SK-N-SH (cell line): Measurements from ENCODE around the gene SPATA20. TPM values are rescaled to one million over a fixed set of nuclear protein-coding genes. Genes with fewer than 3 reads are reported as not detected.

Experiments
- CTCF ChIA-PET: fragments of 300-600, 350-600 bp; formaldehyde crosslinking; extraction: SDS; loops from one replicate; lab custom pipeline; 2021; lab: Yijun Ruan, JAX
- POLR2A ChIA-PET: fragments of 350-600 bp; sonication (Branson Sonifier 250); formaldehyde crosslinking; extraction: SDS; loops from one replicate; lab custom pipeline; 2020; ENCODE audit warnings: antibody characterized with exemption, inconsistent platforms; lab: Yijun Ruan, JAX
- DNase-seq: peaks from one replicate; pipeline ENCODE4 v3.0.0; 2012
- H2AFZ ChIP-seq: fragments of 200-600 bp; sonication (generic); 2 replicates; pipeline ENCODE4 v1.8.1; 2016; ENCODE audit warnings: antibody characterized with exemption, mild to moderate bottlenecking, low read depth
- H3F3A ChIP-seq: fragments of 200-600 bp; sonication (generic); replicated peaks from 2 replicates; pipeline ENCODE3; 2016; ENCODE audit warnings: antibody characterized with exemption, mild to moderate bottlenecking; ENCODE audit not compliant: insufficient read depth
- H3K27ac ChIP-seq, 2 experiments: fragments of 200-500 bp in 1 of 2; fragments of 200-600 bp in 1 of 2; sonication (Bioruptor generic) in 1 of 2; sonication (generic), shearing (Covaris generic) in 1 of 2; 2 replicates each; pipeline versions ENCODE4 v1.5.1 to v1.6.1; 2014 to 2016; ENCODE audit warnings: low read depth in 2 of 2, inconsistent platforms in 1 of 2, low read length in 1 of 2, mild to moderate bottlenecking in 1 of 2, mixed read lengths in 1 of 2
- H3K27me3 ChIP-seq: fragments of 200-600 bp; sonication (generic), shearing (Covaris generic); 2 replicates; pipeline ENCODE4 v1.6.1; 2016; ENCODE audit warnings: mixed run types; ENCODE audit not compliant: insufficient read depth
- H3K36me3 ChIP-seq, 2 experiments: fragments of 200-500 bp in 1 of 2; fragments of 200-600 bp in 1 of 2; sonication (Bioruptor generic) in 1 of 2; sonication (generic) in 1 of 2; replicated peaks in 1 of 2; 2 replicates each; pipeline versions ENCODE3 to v1.5.1; 2014 to 2016; ENCODE audit warnings: low read length in 1 of 2, mild to moderate bottlenecking in 1 of 2; ENCODE audit not compliant: insufficient read depth in 2 of 2, control insufficient read depth in 1 of 2
- H3K4me1 ChIP-seq, 2 experiments: fragments of 200-500 bp in 1 of 2; fragments of 200-600 bp in 1 of 2; sonication (Bioruptor generic) in 1 of 2; sonication (generic), shearing (Covaris generic) in 1 of 2; 2 replicates each; pipeline versions ENCODE4 v1.5.1 to v1.6.1; 2014 to 2016; ENCODE audit warnings: low read depth in 1 of 2, low read length in 1 of 2, mixed run types in 1 of 2; ENCODE audit not compliant: insufficient read depth in 2 of 2, control insufficient read depth in 1 of 2
- H3K4me2 ChIP-seq: fragments of 200-600 bp; sonication (generic), shearing (Covaris generic); 2 replicates; pipeline ENCODE4 v1.6.1; 2017; ENCODE audit warnings: mixed run types
- H3K4me3 ChIP-seq, 2 experiments: fragments of 200-500 bp in 1 of 2; fragments of 200-600 bp in 1 of 2; sonication (Bioruptor generic) in 1 of 2; sonication (generic), shearing (Covaris generic) in 1 of 2; 2 replicates each; pipeline versions ENCODE4 v1.5.1 to v1.8.1; 2014 to 2016; ENCODE audit warnings: low read depth in 2 of 2, inconsistent platforms in 1 of 2, low read length in 1 of 2, mild to moderate bottlenecking in 1 of 2, mixed read lengths in 1 of 2, moderate library complexity in 1 of 2
- H3K79me2 ChIP-seq: fragments of 200-600 bp; sonication (generic); 2 replicates; pipeline ENCODE4 v1.8.1; 2017; ENCODE audit warnings: mild to moderate bottlenecking; ENCODE audit not compliant: insufficient read depth
- H3K9ac ChIP-seq: fragments of 200-600 bp; sonication (generic); 2 replicates; pipeline ENCODE4 v1.6.1; 2017; ENCODE audit warnings: mixed run types
- H3K9me2 ChIP-seq: fragments of 200-600 bp; sonication (generic); 2 replicates; pipeline ENCODE4 v1.6.1; 2017; ENCODE audit warnings: mixed run types
- H3K9me3 ChIP-seq: fragments of 200-600 bp; sonication (generic); 2 replicates; pipeline ENCODE4 v1.6.1; 2017; ENCODE audit warnings: mixed run types, mild to moderate bottlenecking, moderate library complexity
- H4K20me1 ChIP-seq: fragments of 200-600 bp; sonication (generic); 2 replicates; pipeline ENCODE4 v1.6.1; 2017; ENCODE audit warnings: mild to moderate bottlenecking, mixed run types; ENCODE audit not compliant: insufficient read depth
- CHD2 ChIP-seq: fragments of 150-350 bp; IDR thresholded peaks from 2 replicates; pipeline ENCODE4 v1.6.1; 2018; ENCODE audit warnings: low read length; ENCODE audit not compliant: partially characterized antibody
- ELF1 ChIP-seq: IDR thresholded peaks from 2 replicates; pipeline ENCODE4 v1.4.0; 2012
- FOSL2 ChIP-seq: IDR thresholded peaks from 2 replicates; pipeline ENCODE4 v1.4.0; 2012; ENCODE audit warnings: low read depth, mild to moderate bottlenecking, moderate library complexity, borderline replicate concordance
- FOXM1 ChIP-seq: IDR thresholded peaks from 2 replicates; pipeline ENCODE4 v1.4.0; 2012; ENCODE audit warnings: low read depth, mild to moderate bottlenecking
- GATA2 ChIP-seq: sonication (generic); formaldehyde crosslinking; IDR thresholded peaks from 2 replicates; pipeline ENCODE4 v1.5.0; 2020; ENCODE audit warnings: mild to moderate bottlenecking, missing genetic modification reagents
- JUND ChIP-seq: IDR thresholded peaks from 2 replicates; pipeline ENCODE4 v1.4.0; 2012
- MEF2A ChIP-seq: IDR thresholded peaks from 2 replicates; pipeline ENCODE4 v1.4.0; 2012; ENCODE audit warnings: low read depth, borderline replicate concordance
- NFIC ChIP-seq: IDR thresholded peaks from 2 replicates; pipeline ENCODE4 v1.4.0; 2012; ENCODE audit warnings: borderline replicate concordance
- POLR2AphosphoS5 ChIP-seq: IDR thresholded peaks from 2 replicates; pipeline ENCODE4 v1.6.1; 2012; ENCODE audit warnings: low read depth, low read length
- RXRA ChIP-seq: IDR thresholded peaks from 2 replicates; pipeline ENCODE4 v1.4.0; 2012; ENCODE audit warnings: low read depth, mild to moderate bottlenecking, borderline replicate concordance
- TAF1 ChIP-seq: IDR thresholded peaks from 2 replicates; pipeline ENCODE4 v1.6.1; 2012; ENCODE audit warnings: low read depth, mild to moderate bottlenecking, low read length, moderate library complexity, borderline replicate concordance
- TEAD4 ChIP-seq: IDR thresholded peaks from 2 replicates; pipeline ENCODE4 v1.4.0; 2012; ENCODE audit warnings: mild to moderate bottlenecking, borderline replicate concordance; ENCODE audit not compliant: insufficient read depth
- WGBS: methylation state at CpG from one replicate; pipeline ENCODE4 v1.1.6; 2017; ENCODE audit warnings: low lambda C conversion rate; 5-methylcytosine and 5-hydroxymethylcytosine counted together
- polyA plus RNA-seq, 3 experiments: library from polyadenylated mRNA; depleted of rRNA; stranded (reverse); fragments of >200 nt; gene quantifications; 2 replicates each; pipeline ENCODE4 v1.2.3, GENCODE V29; 2012
- TF ChIP-seq, protein P1 (sequence below): IDR thresholded peaks from 2 replicates; pipeline ENCODE4 v1.6.1; 2012; ENCODE audit warnings: mild to moderate bottlenecking, low read depth, low read length, moderate library complexity
- TF ChIP-seq, protein P2 (sequence below): fragments of 150-350 bp; IDR thresholded peaks from 2 replicates; pipeline ENCODE4 v1.6.1; 2016; ENCODE audit warnings: mild to moderate bottlenecking, low read depth, low read length
- TF ChIP-seq, protein P3 (sequence below): IDR thresholded peaks from 2 replicates; pipeline ENCODE4 v1.4.0; 2012; ENCODE audit warnings: low read depth, borderline replicate concordance
- TF ChIP-seq, protein P4 (sequence below): IDR thresholded peaks from 2 replicates; pipeline ENCODE4; 2012
- TF ChIP-seq, protein P5 (sequence below): IDR thresholded peaks from 2 replicates; pipeline ENCODE4 v1.4.0; 2012; ENCODE audit warnings: low read depth, borderline replicate concordance
- TF ChIP-seq, protein P6 (sequence below): IDR thresholded peaks from 2 replicates; pipeline ENCODE4 v1.4.0; 2012; ENCODE audit warnings: low read depth
- TF ChIP-seq, protein P7 (sequence below): fragments of 150-350 bp; IDR thresholded peaks from 2 replicates; pipeline ENCODE4 v1.6.1; 2017; ENCODE audit warnings: antibody characterized with exemption, low read length, low read depth, borderline replicate concordance

SPATA20 gene
- polyA plus RNA-seq, 1 of the 3 experiments (the other 2 are of a cell fraction): 92.0 TPM

DNA sequence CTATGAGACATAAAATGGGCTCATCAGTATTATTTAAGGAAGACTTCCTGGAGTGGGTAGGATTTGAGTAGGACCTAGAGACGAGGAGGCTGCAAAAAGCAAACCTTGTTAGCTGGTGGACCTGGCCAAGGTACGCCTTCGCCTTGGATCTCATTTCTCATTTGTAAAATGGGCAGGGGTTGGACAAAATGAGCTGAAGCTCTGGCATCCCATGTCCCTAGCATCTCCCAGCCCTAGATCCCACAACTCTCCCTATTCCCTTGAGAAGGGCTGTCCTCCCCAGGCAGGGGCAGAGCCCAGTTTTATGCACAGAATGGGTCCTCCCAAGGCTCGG is 306 bp upstream of the SPATA20 start:
- Histone ChIP-seq H3K9me2 (no peaks in the 10 kb centered on the region), H4K20me1 (no peaks in the 10 kb centered on the region), H3K4me1 (peaks cover 7 to 30% of the 10 kb centered on the region in 2 experiments; a peak in 3 of 4 replicates), H3K79me2 (peaks cover 16% of the 10 kb centered on the region), H3F3A (peaks cover 6% of the 10 kb centered on the region), H3K27ac (no peak overlapping the region; a peak in 1 of 4 replicates), H3K4me2 (peak overlapping the region; percentile 98; the same call in 1 of the 2 replicates), H3K9me3 (no peaks in the 10 kb centered on the region), H3K27me3 (no peaks in the 10 kb centered on the region), H3K4me3 (peak overlapping the region; percentile 70 to 76; a peak in 3 of 4 replicates), H2AFZ (no peak overlapping the region), H3K9ac (peak overlapping the region; percentile 79; the same call in 1 of the 2 replicates), H3K36me3 (peaks cover 12 to 25% of the 10 kb centered on the region in 2 experiments)
- POLR2A ChIA-PET: no interaction called here
- CTCF ChIA-PET: interaction anchor here (0.6 to 24.2 kb wide), 44 partner anchors 9 to 692 kb away, joined by 3 to 1212 read pairs (median 4); partner anchors contain the start of genes EPN3, NME1 and RSAD1
- 50% methylated on average over 4 of the region's 4 CpGs for WGBS
- TF ChIP-seq, protein P1, sequence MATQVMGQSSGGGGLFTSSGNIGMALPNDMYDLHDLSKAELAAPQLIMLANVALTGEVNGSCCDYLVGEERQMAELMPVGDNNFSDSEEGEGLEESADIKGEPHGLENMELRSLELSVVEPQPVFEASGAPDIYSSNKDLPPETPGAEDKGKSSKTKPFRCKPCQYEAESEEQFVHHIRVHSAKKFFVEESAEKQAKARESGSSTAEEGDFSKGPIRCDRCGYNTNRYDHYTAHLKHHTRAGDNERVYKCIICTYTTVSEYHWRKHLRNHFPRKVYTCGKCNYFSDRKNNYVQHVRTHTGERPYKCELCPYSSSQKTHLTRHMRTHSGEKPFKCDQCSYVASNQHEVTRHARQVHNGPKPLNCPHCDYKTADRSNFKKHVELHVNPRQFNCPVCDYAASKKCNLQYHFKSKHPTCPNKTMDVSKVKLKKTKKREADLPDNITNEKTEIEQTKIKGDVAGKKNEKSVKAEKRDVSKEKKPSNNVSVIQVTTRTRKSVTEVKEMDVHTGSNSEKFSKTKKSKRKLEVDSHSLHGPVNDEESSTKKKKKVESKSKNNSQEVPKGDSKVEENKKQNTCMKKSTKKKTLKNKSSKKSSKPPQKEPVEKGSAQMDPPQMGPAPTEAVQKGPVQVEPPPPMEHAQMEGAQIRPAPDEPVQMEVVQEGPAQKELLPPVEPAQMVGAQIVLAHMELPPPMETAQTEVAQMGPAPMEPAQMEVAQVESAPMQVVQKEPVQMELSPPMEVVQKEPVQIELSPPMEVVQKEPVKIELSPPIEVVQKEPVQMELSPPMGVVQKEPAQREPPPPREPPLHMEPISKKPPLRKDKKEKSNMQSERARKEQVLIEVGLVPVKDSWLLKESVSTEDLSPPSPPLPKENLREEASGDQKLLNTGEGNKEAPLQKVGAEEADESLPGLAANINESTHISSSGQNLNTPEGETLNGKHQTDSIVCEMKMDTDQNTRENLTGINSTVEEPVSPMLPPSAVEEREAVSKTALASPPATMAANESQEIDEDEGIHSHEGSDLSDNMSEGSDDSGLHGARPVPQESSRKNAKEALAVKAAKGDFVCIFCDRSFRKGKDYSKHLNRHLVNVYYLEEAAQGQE: no peak
- TF ChIP-seq FOXM1 (no peak), POLR2AphosphoS5 (no peak), TAF1 (no peak), JUND (no peak), CHD2 (no peak), NFIC (no peak), GATA2 (CRISPR knock-in tag) (no peak), FOSL2 (no peak), RXRA (no peak), ELF1 (no peak), TEAD4 (no peak), MEF2A (no peak)
- TF ChIP-seq, protein P2, sequence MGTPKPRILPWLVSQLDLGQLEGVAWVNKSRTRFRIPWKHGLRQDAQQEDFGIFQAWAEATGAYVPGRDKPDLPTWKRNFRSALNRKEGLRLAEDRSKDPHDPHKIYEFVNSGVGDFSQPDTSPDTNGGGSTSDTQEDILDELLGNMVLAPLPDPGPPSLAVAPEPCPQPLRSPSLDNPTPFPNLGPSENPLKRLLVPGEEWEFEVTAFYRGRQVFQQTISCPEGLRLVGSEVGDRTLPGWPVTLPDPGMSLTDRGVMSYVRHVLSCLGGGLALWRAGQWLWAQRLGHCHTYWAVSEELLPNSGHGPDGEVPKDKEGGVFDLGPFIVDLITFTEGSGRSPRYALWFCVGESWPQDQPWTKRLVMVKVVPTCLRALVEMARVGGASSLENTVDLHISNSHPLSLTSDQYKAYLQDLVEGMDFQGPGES: no peak
- TF ChIP-seq, protein P3, sequence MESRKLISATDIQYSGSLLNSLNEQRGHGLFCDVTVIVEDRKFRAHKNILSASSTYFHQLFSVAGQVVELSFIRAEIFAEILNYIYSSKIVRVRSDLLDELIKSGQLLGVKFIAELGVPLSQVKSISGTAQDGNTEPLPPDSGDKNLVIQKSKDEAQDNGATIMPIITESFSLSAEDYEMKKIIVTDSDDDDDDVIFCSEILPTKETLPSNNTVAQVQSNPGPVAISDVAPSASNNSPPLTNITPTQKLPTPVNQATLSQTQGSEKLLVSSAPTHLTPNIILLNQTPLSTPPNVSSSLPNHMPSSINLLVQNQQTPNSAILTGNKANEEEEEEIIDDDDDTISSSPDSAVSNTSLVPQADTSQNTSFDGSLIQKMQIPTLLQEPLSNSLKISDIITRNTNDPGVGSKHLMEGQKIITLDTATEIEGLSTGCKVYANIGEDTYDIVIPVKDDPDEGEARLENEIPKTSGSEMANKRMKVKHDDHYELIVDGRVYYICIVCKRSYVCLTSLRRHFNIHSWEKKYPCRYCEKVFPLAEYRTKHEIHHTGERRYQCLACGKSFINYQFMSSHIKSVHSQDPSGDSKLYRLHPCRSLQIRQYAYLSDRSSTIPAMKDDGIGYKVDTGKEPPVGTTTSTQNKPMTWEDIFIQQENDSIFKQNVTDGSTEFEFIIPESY: no peak
- TF ChIP-seq, protein P4, sequence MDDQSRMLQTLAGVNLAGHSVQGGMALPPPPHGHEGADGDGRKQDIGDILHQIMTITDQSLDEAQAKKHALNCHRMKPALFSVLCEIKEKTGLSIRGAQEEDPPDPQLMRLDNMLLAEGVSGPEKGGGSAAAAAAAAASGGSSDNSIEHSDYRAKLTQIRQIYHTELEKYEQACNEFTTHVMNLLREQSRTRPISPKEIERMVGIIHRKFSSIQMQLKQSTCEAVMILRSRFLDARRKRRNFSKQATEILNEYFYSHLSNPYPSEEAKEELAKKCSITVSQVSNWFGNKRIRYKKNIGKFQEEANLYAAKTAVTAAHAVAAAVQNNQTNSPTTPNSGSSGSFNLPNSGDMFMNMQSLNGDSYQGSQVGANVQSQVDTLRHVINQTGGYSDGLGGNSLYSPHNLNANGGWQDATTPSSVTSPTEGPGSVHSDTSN: no peak
- TF ChIP-seq, protein P5, sequence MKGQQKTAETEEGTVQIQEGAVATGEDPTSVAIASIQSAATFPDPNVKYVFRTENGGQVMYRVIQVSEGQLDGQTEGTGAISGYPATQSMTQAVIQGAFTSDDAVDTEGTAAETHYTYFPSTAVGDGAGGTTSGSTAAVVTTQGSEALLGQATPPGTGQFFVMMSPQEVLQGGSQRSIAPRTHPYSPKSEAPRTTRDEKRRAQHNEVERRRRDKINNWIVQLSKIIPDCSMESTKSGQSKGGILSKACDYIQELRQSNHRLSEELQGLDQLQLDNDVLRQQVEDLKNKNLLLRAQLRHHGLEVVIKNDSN: no peak
- TF ChIP-seq, protein P6, sequence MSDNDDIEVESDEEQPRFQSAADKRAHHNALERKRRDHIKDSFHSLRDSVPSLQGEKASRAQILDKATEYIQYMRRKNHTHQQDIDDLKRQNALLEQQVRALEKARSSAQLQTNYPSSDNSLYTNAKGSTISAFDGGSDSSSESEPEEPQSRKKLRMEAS: no peak
- TF ChIP-seq, protein P7, sequence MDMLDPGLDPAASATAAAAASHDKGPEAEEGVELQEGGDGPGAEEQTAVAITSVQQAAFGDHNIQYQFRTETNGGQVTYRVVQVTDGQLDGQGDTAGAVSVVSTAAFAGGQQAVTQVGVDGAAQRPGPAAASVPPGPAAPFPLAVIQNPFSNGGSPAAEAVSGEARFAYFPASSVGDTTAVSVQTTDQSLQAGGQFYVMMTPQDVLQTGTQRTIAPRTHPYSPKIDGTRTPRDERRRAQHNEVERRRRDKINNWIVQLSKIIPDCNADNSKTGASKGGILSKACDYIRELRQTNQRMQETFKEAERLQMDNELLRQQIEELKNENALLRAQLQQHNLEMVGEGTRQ: no peak
- no peak for DNase-seq
